Measurements from ENCODE around the gene ADRA1B.

GRCh38 chr5:159995907-159996306, 79.6 kb downstream of the ADRA1B start:
- TF ChIP-seq EZH2phosphoT487 (IDR thresholded peaks at IDR 0.05; ENCODE audit: borderline replicate concordance, low read length) (no peak), CTCF (conservative IDR thresholded peaks at IDR 0.05; ENCODE audit: low read depth, low read length) (no peak)
